Measurements from ENCODE around the gene CD2BP2.
"Not testable (repeated sequence)": the region's sequence is repeated elsewhere in the genome, so short reads cannot be mapped to it uniquely, and the experiment has no call there.

Gene CD2BP2

DNA sequence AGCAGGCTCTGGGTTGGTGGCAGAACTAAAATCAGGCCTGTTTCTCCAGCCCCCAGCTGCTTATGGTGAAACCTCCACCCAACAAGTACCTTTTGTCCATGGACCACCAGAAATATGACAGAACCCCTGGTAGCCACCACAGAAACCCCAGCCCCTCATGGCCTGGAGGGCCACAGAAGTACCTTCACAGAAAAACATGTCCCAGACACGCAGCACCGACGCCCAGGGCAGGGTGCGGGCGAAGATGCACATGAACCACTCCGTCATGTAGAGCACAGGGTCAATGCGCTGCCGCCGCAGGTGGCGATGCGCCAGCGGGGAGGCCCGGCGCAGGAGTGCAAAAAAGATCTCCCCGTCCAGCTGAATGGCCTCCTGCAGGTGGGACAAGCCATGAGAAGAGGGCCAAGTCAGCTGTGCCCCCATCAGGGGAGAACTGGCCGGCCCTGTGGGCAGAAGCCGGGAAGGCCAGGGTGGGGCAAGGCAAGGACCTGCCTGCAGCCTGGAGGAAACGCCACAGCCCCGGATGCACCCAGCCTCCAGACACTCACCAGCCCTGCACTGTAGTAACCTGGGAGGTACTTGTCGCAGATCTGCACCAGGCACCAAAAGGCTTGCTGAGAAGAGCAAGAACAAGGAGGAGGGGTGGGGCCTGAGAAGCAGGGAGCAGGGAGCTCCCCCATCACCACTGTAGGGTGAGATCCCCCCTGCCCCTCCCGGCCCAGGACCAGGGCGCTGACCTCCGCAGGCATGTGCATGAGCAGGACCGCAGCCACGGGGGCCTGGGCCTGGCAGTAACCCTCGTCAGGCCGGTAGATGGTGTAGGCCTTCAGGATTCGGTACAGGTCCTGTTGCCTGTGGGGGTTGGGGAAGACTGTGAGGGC is 4.1 kb upstream of the CD2BP2 start:
- DNase-seq = no peak

DNA sequence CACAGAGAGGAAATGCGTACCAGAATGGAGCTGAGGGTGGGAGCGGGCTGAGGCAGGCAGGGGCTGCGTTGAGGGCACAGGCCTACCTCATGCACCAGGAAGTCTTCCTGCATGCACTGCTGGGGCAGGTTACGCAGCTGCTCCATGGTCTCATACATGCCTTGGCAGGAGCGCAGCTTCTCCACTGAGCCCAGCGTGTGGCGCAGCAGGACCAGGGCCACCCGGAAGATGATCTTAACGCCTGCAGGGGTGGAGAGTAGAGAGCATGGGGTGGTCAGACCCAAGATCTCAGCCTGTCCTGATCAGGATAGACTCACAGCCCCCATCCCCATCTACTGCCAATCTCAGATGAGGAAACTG is 3.4 kb upstream of the CD2BP2 start:
- no peak for DNase-seq

DNA sequence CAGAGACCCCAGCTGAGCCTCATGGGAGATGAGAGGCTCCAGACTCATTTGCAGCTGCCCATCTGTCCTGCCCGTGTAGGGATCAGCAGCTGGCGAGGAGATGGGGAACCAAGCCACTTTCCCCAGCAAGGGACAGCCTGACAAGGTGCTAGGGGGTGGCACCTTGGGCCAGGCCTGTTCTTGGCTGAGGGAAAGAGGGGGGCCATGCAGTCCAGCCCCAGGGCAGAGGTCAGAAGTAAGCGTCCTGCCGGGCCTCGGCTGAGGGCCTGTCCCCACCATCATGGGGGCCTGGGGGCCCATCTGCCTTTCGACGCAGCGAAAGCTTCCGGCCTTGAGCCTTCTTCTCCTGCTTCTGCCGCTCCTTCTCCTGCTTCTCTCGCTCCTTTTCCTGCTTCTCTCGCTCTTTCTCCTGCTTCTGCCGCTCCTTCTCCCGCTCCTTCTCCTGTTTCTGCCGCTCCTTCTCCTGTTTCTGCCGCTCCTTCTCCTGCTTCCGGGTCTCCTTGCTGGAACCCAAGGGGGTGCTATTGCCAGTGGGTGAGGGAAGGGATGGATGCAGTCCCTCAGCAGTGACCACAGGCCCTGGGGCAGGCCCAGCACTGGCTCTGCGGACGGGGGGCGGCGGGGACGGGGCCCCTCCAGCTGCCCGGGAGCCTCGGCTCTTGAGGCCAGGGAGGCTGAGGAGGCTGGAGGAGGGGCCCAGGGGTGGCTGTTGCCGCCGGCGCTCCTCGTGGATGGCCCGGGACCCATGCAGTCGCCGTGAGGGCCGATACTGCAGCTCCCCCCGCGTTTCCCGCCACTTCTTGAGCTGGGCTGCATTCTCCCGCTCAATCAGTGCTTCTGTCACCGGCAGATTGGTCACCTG is 2.8 kb upstream of the CD2BP2 start:
- DNase-seq = no peak

DNA sequence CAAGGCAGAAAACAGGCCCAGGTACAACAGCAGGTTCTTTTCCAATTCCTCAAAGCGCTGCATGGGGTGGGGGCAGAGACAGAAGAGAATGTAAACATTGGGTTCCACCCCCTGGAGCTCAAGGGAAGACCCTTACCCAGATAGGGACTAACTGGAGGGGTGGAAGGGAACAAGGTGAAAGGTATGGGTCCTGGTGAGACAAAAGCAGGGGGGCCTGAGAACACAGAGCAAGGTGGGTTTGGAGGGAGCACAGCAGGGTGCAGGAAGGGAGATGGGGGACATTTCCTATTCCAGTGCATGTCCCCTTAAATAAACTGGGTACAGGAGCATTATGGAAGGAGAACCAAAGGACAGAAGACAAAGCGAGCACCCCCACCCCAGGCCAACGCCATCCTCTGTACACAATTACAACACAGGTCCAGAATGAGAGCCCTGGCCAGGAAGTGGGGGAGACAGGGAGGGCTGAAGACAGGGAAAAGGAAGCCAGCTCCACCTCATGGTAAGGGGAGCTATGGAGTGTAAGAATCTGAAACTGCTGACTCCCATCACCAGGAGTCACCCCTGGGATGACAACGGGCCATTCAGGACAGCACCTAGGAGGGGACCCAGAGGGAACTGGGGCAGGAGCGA is 2.1 kb upstream of the CD2BP2 start:
- no peak for DNase-seq

DNA sequence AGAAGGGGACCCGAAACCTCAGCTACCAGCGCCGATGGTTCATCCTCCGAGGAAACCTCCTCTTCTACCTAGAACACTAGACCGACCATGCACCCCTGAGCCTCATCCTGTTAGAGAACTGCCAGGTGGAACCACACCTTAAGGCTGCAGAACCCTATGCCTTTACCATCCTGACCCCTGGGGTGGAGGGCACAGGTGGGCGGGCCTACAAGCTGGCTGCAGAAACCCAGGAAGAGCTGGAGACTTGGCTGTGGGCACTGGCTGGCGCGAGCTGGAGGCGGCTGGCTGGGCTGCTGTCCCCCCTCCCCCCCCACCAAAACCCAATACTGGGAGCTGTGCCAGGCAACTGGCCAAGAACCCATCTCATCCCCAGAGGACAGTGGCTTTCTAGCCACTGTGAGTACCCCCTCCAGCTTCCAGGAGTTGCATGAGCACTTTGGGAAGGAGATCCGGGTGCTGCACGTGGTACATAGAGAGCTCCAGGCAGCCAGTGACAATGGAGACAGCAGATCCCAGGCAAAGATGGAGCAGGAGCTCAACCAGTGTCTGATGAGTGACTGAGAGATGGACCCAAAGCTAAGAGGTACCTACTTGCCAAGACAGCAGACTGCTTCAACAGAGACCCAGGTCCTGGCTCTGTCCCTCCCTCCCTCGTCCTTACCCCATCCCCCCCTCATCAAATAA is 1.4 kb upstream of the CD2BP2 start:
- DNase-seq = no peak

DNA sequence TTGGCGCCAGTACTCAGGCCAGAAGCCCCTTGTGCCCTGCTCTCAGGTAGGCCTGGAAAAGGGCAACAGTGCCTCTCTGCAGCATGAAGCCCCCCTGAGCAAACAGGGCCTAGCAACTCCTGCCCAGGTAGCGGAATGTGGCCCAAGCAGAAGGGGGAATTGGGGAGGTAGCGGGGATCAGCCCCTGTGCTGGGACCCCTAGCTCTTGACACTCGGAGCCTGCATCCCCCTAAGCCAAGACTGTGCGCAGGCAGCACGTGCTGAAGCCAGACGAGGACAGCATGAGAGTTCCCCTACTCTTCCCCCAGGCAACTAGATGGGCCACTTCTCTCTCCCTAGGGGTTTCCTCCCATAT is 823 bp upstream of the CD2BP2 start:
- no peak for DNase-seq

DNA sequence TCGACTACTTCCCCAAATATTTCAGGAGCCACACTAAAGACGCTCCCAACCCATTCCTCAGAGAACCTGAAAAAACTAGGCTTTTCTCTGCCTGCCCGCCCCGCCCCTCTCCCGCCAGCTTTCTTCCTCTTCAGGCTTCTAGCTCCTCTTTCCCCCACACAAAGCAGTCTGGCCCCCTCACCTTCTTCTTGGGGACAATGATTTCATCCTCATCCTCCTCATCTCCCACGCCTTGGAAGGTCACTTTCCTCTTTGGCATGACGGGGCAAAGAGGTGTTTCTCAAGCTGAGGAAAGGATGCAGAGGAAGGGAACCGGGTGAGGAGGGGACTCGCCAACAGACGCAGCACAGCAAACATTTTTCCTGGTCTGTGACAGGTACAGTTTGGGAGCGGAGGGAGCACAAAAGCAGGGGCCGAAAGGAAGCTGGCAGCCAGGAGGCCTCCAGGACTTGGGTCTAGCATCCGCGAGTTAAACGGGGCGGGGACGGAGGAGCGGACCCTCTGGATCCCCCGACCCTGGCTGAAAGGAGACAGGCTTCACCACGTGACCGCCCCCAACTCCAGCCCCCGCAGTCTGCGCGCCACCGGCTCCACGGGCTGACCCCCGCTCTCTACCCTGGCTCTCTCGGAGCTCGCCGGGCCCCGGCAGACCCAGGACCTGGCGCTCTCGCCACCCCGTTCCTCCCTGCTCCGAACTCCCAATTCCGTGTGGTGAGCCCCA is 525 bp downstream of the CD2BP2 start:
- no peak for DNase-seq

DNA sequence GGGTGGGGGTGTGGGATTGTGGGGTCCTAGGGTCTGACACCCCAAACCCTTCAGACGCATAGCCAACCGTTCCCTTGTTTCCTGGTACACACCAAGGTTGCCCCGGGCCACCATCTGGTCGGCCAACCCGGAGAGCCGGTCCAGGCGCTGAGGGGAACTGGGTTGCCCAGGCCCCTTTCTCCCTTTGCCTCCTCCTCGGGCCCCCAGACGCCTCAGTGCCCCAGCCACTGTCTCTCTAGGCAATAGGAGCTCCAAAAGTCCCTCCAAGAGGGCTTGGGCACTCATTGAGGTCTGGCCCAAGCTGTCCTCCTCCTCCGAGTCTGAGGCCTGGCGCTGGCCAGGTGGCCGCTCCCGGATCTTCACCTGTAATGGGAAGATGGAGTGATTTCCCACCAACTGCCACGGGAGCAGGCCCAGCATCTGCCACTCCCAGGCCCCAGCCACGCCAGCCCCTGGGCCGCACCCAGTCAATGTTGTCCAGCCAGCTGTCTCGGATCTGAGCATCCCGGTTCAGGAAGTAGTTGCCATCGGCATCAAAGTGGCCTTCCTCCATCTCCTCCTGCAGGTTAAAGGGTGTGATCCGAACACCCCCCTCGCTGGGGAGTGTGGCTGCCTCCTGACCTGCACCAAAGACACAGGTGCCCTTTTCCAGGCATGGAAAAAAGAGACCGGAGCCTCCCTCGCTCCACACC is 1.5 kb downstream of the CD2BP2 start:
- DNase-seq = no peak

DNA sequence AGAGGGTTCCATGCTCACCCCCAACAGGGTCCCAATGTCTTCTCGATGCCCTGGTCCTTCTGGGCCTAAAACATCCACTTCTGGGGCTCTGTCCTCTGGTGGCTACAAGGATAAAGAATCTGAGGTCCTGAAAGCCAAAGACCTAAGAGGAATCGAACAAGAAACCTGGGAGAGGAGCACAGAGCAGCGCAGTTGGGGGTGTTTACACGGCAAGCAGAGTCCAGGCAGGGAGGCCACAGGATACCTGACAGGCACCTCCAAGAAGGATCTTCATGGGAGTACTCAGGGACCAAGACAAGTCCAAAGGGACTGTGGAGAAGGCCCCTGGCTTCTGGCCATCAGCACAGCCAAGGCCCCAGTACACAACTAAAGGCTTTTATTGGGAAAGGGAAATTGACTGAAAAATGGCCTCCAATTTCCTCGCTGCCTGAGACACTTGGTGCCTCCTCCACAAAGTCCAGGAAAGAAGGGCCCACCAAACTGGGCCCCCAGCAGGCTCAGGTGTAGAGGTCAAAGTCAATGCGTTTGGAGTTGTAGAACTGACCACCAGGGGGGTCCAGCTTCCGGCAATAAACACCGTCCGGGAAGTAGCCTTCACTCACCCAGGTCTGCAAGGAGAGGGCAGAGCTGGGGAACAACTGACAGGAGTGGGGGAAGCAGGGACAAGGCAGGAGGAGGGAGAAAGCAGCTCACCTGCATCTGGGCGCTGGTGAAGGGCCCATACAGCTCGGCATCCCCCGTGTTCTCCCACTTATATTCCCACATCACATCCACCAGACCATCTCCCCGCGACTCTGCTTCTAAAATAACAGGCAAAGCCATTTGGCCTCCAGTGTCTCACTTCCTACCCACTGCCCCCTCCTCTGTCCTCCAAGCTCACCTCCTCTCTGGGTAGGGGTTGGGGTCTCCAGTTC is 2.4 kb downstream of the CD2BP2 start:
- no peak for DNase-seq

DNA sequence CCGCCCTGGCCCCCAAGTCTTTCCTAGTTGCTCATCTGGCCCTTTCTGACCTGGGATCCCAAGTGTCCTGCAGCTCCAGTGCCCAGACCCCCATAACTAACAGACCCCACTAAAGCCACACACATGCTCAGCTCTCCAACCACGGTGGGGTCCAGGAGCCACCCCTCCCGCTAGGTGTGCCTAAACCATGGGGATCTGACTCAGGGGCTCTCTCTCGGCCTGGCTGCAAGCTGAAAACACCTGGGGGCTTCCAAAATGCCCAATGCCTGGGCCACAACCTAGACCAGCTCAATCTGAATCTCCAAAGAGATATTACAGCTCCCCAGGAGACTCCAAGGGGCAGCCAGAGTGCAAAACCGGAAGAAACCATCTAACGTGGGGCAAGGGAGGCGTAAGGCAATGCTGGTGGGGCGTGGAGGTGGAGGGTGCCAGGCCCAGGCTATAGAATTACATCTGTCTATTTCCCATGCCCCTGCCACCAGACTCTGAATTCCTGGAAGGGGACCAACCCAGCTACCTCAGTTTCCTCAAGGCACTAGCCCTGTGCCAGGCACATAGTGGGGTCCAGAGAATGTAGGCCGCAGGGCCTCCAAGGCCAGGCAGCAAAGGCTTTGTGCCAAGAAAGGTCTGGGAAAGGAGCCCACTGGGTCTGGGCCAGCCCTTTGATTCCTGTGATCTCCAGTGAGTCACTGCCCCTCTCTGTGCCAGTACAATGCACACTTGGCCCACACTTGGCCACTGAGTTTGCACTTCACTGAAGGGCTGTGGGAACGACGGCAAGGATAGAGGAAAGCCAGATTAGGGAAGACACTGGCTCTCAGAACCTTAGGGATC is 3.3 kb downstream of the CD2BP2 start:
- no peak for DNase-seq

DNA sequence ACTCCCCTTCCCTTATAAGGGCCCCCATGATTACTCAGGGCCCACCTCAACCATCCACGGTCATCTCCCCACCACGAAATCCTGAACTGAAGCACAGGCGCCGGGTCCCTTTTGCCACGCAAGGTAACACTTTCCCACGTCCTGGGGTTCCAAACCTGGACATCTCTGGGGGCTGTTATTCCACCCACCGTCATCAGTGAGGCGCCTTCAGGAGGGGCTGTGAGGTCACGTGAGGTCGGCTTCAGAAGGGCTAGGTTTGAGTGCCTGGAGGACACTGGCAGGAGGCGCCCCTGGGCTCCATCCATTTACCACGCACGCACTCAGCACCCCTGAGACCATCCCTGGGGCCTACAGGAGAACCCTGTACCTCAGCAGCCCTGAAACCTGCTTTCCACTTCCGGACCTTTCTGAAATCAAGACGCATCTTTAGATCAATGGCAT is 4.1 kb downstream of the CD2BP2 start:
- DNase-seq = no peak

DNA sequence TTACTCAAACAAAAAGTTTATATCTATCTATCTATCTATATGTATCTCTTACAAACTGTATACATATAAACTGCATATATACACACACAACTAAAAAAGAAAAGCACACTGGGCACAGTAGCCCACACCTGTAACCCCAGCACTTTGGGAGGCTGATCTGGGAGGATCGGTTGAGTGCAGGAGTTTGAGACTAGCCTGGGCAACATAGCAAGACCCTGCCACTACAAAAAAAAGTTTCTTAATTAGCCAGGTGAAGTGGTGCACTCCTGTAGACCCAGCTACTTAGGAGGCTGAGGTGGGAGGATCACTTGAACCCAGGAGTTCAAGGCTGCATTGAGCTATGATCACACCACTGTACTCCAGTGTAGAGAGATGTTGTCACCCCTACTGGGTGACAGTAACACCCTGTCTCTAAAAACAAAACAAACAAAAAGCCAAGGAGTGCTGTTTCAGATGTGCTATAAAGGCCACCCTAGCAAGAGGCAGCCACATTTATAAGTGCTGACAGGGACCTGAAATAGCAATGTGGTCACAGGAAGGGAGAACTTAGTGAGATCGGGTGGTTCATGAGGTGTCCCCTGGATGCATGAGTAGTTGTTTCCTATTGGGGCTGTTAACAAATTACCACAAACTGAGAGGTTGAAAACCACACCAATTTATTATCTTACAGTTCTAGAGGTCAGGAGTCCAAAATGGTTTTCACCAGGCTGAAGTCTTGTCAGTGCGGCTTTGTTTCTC is 4.8 kb downstream of the CD2BP2 start:
- DNase-seq = peak; percentile 80

DNA sequence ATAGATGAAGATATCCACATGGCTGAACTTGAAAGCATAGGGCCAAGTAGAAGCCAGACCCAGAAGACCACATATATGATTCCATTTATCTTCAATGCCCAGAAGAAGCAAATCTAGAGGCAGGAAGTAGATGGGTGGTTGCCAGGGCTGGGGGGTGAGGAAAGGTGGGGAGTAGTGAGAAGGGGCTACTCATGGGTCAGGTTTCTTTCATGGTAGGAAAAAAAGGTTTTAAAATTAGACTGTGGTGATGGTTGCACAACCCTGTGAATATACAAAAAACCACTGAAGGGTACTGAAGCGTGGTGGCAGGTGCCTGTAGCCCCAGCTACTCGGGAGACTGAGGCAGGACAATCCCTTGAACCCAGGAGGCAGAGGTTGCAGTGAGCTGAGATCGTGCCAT is 5.4 kb downstream of the CD2BP2 start:
- DNase-seq = no peak

DNA sequence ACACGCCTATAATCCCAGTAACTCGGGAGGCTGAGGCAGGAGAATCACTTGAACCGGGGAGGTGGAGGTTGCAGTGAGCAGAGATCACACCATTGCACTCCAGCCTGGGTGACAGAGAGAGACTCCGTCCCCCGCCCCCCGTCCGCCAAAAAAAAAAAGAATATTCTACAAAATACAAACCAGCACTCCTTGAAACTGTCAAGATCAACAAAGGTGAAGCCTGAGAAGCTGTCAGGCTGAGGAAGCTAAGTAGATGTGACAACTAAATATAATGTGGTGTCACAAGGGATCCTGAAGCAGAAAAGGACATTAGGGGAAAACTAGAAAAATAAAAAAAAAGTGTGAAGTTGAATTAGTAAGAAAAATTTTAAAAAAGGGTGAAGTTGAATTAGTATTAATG is 6.2 kb downstream of the CD2BP2 start:
- DNase-seq = no peak

DNA sequence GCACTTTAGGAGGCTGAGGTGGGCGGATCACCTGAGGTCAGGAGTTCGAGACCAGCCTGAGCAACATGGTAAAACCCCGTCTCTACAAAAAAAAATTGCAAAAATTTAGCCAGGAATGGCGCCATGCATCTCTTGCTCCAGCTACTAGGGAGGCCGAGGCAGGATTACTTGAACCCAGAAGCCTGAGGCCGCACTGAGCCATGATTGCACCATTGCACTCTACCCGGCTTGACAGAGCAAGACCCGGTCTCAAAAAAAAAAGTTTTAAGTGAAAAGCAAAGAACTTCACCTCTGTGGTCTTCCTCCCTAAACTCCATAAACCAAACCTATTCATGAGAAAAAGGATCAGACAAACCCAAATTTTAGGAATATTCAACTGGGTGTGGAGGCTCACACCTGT is 7.0 kb downstream of the CD2BP2 start:
- no peak for DNase-seq

DNA sequence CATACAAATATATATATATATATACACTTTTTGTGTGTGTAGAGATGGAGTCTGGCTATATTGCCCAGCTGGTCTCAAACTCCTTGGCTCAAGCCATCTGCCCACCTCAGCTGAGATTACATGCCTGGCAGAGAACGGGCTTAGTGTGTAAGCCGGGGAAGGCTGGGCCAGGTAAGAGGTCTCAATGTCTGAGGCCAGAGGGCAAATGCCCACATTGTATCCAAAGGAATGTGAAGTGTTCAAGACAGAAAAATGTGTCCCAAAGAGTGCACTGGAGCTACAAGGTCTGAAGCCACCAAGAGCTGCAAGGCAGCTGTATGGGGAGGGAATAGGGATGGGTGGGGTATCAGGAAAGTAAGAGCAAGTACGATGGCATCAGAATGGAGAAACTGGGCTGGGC is 8.8 kb downstream of the CD2BP2 start:
- DNase-seq = no peak

DNA sequence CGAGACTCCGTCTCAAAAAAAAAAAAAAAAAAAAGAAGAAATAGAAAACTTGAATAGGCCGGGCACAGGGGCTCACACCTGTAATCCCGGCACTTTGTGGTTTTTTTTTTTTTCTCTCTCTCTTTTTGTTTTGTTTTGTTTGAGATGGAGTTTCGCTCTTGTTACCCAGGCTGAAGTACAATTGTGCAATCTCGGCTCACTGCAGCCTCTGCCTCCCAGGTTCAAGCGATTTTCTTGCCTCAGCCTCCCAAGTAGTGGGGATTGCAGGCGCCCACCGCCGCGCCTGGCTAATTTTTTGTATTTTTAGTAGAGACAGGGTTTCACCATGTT is 11.7 kb downstream of the CD2BP2 start:
- DNase-seq = not testable (repeated sequence)

DNA sequence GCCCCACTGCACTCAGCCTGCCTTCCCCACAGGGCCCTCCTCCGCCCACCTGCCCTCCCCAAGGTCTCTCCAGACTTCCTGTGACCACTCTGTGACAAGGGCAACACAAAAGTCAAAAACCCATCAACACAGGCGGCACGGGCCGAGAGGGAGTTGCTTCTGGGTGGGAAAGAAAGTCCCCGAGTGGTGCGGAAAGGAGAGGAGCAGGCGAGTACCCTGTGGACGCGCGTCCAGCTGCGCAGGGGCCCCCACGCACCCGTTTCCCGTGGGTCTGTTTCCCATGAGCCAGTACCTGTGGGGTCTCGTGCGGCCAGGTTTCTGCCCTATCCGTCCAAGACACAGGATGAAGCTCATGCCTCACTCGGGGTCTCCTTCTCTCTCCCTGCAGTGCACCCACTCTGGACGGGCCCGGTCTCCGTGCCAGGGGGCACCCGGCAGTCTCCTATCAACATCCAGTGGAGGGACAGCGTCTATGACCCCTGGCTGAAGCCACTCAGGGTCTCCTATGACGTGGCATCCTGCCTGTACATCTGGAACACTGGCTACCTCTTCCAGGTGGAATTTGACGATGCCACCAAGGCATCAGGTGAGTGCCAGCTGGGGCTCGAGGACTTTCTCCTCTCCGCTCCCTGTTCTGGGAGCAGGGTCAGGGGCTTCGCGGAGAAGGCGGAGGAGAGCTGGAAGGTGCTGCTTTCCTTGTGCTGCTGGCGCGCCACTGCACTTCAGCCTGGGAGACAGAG is 12.2 kb downstream of the CD2BP2 start:
- DNase-seq = no peak

All from activated CD4-positive, alpha-beta T cell treated with anti-CD3 and anti-CD28 coated beads, Interleukin-10, Interleukin-2, amounts not matched to agents 100 ng/mL and 50 ng/mL, durations not matched to agents 16 hours and 8 hours (primary cell).